ENCODE measurements around the gene NPNT.

The NPNT gene

GRCh38 chr4:105998171-105999063 lies 103.1 kb downstream of the NPNT start:
- intact Hi-C loops (cut with micrococcal nuclease) = no loop called here
- Mint-ChIP-seq H3K27me3 (no peaks in the 10 kb centered on the region), H3K4me1 (ENCODE audit: low read depth) (no peaks in the 10 kb centered on the region), H3K27ac (no peak overlapping the region), H3K36me3 (ENCODE audit: low read depth) (no peaks in the 10 kb centered on the region), H3K9me3 (peaks cover 18% of the 10 kb centered on the region), H3K4me3 (no peak overlapping the region)

- Mint-ChIP-seq H3K4me3 (no peak overlapping the region), H3K4me1 (ENCODE audit: low read depth) (no peaks in the 10 kb centered on the region), H3K9me3 (peaks cover 10% of the 10 kb centered on the region), H3K27ac (no peak overlapping the region), H3K36me3 (ENCODE audit: low read depth) (no peaks in the 10 kb centered on the region), H3K27me3 (no peaks in the 10 kb centered on the region)
- intact Hi-C loops (cut with micrococcal nuclease) = no loop called here
These were observed 107.7 kb downstream of the NPNT start for GRCh38 chr4:106002994-106003393.

- Mint-ChIP-seq H3K27me3 (no peaks in the 10 kb centered on the region), H3K9me3 (peaks cover 56% of the 10 kb centered on the region), H3K36me3 (ENCODE audit: low read depth) (no peaks in the 10 kb centered on the region), H3K4me1 (ENCODE audit: low read depth) (no peaks in the 10 kb centered on the region), H3K4me3 (no peak overlapping the region), H3K27ac (no peak overlapping the region)
- intact Hi-C loops (cut with micrococcal nuclease) = no loop called here
These were observed 115.5 kb downstream of the NPNT start for GRCh38 chr4:106010761-106011160.

GRCh38 chr4:106011387-106011786 lies 116.1 kb downstream of the NPNT start:
- Mint-ChIP-seq H3K9me3 (peaks cover 56% of the 10 kb centered on the region), H3K36me3 (ENCODE audit: low read depth) (no peaks in the 10 kb centered on the region), H3K4me3 (no peak overlapping the region), H3K27me3 (no peaks in the 10 kb centered on the region), H3K4me1 (ENCODE audit: low read depth) (no peaks in the 10 kb centered on the region), H3K27ac (no peak overlapping the region)
- intact Hi-C loops (cut with micrococcal nuclease) = no loop called here

- Mint-ChIP-seq H3K9me3 (peaks cover 23% of the 10 kb centered on the region), H3K4me1 (ENCODE audit: low read depth) (no peaks in the 10 kb centered on the region), H3K27me3 (no peaks in the 10 kb centered on the region), H3K36me3 (ENCODE audit: low read depth) (no peaks in the 10 kb centered on the region), H3K4me3 (no peak overlapping the region), H3K27ac (no peak overlapping the region)
- intact Hi-C loops (cut with micrococcal nuclease) = no loop called here
These were observed 122.7 kb downstream of the NPNT start for GRCh38 chr4:106017975-106018374.

GRCh38 chr4:106019771-106020170 lies 124.5 kb downstream of the NPNT start:
- H3K36me3 Mint-ChIP-seq (ENCODE audit: low read depth) = no peaks in the 10 kb centered on the region
- no peaks in the 10 kb centered on the region for H3K27me3 Mint-ChIP-seq
- peaks cover 10% of the 10 kb centered on the region for H3K9me3 Mint-ChIP-seq
- intact Hi-C loops (cut with micrococcal nuclease) = no loop called here
- no peak overlapping the region for H3K27ac Mint-ChIP-seq
- H3K4me3 Mint-ChIP-seq = no peak overlapping the region
- H3K4me1 Mint-ChIP-seq (ENCODE audit: low read depth) = no peaks in the 10 kb centered on the region

Measured in dendritic cell treated with granulocyte-macrophage colony-stimulating factor and Interleukin-4, amounts not matched to agents 40 ng/mL and 50 ng/mL, for 4 days (primary cell).